ENCODE data around the gene PTGDR.

Gene PTGDR

GRCh38 chr14:52267501-52268278 is at the start of gene PTGDR:
PTGDR (plus strand) TSS chr14:52267698; CDS start chr14:52267815, 117 bp downstream.
- peak in 1 of 2 donors; percentile 6 for DNase-seq (ENCODE audit: low read depth in 1 of 2, low spot score in 1 of 2)

DNA sequence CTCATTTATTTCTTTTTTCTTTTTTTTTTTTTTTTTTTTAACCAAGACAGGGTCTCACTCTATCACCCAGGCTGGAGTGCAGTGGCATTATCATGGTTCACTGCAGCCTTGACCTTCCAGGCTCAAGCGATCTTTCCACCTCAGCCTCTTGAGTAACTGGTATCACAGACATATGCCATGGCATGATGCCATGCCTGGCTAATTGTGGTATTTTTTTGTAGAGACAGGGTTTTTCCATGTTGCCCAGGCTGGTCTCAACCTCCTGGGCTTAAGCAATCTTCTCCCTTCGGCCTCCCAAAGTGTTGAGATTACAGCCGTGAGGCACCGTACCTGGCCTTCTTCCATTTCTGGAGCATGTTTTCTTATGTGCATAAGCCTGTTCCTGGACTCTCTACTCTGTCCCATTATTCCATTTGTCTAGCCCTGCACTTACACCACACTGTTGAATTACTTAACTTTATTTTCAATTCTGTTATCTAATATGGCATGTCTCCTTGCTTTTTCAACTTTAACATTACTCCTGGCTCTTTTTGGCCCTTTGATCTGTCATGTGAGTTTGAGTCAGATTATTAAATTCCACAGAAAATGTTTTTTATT is 47.9 kb upstream of the PTGDR start:
- no peak for DNase-seq (ENCODE audit: low read depth in 1 of 2, low spot score in 1 of 2)

DNA sequence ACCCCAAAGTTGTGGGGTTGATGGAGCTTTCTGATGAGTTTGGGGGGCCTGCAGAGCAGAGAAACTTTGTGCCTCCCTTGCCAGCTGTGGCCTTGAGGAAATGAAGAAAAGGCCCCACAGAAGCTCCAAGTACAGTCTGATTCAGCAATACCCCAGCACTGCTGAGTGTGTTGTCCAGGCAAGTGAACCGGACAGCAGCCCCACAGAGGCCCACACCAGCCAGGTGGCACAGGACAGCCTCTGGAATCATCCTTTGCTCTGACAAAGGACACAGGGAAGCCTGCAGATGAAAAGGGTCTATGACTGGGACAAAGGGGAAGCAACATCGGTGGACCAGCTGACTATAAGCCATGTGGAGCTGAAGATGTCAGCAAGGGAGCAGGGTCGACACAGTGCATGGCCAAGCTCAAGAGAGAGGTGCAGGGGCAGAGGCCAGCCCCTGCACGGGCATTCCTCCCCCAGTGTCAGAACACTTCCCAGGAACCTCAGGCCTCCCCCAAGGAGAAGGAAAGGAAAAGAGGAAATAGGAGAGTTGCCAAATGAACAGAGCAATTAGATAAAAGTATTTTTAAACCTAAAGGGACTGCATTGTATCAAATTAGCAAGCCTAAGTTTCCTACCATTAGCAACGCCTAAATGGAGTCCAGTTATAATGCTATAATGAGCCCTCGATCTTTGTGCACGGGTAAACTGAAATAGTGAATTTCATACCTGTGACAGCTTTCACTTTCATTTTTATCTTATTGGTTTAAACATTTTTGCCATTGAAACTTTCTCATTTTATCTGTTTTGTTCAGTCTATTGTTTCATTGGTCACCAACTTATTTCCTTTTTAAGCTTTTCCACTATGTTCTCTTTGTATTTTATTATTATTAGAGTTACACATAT is 46.3 kb upstream of the PTGDR start:
- no peak for DNase-seq (ENCODE audit: low read depth in 1 of 2, low spot score in 1 of 2)

- DNase-seq (ENCODE audit: low read depth in 1 of 2, low spot score in 1 of 2) = no peak
Measured at GRCh38 chr14:52222901-52223300, 44.6 kb upstream of the PTGDR start.

- no peak for DNase-seq (ENCODE audit: low read depth in 1 of 2, low spot score in 1 of 2)
Measured at GRCh38 chr14:52227619-52228222, 39.8 kb upstream of the PTGDR start.

DNA sequence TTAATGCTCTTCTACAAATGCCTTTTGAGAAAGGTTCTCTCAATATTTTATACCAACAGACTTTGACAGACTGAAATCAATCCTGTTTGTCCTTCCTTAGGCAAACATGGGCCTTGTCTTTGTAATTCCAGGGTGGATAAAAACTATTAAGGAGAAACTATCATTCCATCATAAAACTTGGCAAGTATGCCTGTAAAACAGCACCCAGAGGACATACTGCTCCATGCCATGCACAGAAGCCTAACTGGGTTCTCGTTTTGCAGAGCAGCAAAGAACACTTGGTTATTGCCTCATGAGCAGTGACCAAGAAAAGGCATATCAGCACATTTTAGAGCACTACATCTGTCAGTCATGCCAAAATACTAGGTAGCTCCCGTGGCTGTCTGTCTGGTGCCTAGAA is 33.8 kb upstream of the PTGDR start:
- DNase-seq (ENCODE audit: low read depth in 1 of 2, low spot score in 1 of 2) = no peak

- no peak for DNase-seq (ENCODE audit: low read depth in 1 of 2, low spot score in 1 of 2)
Measured at GRCh38 chr14:52235434-52235833, 32.1 kb upstream of the PTGDR start.

DNA sequence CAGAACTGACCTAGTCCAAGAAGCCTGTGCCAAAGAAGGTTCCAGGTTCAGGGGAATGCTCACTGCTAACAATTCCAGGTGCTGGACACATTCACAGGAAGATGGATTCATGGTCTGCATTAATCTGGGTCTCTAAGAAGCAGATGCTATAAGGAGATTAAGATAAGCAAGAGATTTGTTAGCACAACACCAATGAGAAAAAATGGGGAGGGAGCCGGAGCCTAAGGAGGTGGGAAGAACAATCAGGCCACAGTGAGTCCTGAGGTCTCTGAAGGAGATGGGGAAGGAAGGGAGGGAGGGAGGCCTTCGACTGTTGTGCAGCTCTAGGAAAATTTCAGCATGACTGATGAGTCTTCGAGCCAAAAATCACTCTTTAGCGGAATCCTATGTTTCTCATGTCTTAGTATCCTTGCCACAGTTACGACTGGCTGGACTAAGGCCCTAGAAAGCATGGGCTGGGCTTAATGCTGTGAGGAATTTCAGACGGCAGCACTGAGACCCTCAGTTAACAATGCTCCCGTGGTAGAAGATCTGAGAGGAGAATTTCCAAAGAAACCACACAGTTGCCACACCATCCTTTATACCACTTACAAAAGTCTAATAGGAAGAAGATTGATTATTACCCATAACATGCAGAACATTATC is 31.5 kb upstream of the PTGDR start:
- DNase-seq (ENCODE audit: low read depth in 1 of 2, low spot score in 1 of 2) = no peak

GRCh38 chr14:52238682-52239081 is 28.8 kb upstream of the PTGDR start:
- DNase-seq (ENCODE audit: low read depth in 1 of 2, low spot score in 1 of 2) = no peak

DNA sequence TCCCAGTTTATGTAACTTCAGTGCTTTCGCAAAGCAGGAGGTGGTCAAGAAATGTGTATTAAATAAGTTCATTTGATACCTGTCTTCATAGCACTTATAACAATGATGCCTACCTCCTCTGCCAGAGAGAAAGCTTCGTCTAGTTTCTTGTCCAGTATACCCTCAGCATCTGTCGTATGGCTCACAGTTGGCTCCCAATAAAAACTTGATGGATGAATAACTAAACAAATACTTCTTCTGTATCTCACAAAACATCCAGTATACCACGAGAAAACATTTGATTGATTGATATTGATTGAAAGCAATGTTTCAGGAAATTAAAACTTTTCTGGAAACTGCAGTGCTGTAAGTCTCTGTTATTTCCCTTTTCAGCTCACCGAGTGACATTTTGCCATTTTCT is 26.9 kb upstream of the PTGDR start:
- DNase-seq (ENCODE audit: low read depth in 1 of 2, low spot score in 1 of 2) = no peak

- DNase-seq (ENCODE audit: low read depth in 1 of 2, low spot score in 1 of 2) = no peak
Measured at GRCh38 chr14:52241087-52241793, 26.3 kb upstream of the PTGDR start.

DNA sequence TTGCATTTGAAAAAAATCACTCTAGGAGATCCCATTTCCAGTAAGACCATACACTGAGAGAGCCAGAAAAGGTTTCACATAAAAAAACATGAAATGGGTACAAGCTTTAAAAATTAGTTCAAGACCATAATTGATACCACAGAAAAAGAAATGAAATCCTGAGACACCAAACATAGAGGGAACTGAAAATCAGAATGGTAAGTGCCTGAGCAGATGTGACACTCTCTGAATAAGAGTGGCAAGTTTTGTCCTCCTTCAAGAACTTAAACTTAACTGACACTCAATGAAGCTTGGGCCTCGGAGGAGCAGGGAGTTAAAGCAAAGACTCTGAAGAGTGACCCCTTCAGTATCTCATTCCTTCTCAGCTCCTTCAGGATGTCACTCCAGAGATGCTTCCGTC is 23.2 kb upstream of the PTGDR start:
- no peak for DNase-seq (ENCODE audit: low read depth in 1 of 2, low spot score in 1 of 2)

GRCh38 chr14:52244997-52245396 is 22.5 kb upstream of the PTGDR start:
- DNase-seq (ENCODE audit: low read depth in 1 of 2, low spot score in 1 of 2) = no peak

- DNase-seq (ENCODE audit: low read depth in 1 of 2, low spot score in 1 of 2) = no peak
Measured at GRCh38 chr14:52248057-52248456, 19.4 kb upstream of the PTGDR start.

DNA sequence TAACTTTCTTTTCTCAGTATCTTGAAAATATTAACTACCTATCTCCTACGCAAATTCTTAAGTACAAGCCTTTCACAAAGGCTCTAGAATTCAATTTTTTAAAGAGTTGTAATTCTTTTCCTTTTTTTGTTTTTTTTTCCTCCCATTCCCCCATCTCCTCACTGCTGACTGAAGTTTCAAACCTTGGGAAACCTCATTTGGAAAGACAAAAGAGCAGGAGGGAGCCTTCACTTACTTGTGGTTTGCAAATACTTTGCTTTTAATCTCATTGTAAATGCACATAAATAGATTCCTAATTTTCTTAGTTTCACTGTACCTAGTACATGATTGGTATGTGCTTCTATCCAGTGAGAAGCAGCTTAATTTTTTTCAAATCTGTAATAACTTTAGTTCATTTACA is 15.8 kb upstream of the PTGDR start:
- no peak for DNase-seq (ENCODE audit: low read depth in 1 of 2, low spot score in 1 of 2)

DNA sequence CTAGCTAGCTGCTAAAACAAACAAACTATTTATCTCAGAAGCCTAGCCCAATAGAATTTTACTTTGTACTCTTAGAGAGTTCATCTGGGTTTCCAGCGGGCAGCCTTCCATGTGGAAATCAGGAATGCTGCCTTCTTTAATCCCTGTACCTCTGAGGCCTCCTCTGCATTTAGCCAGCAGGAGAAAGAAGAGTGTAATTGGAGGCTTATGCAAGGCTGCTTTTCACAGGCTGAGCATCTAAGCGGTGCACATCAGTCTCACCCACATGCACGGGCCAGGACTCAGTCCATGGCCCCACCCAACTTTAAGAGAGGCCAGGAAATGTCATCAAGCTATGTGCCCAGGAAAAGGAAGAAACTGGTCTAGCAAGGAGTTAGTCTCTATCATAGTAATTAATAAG is 14.0 kb upstream of the PTGDR start:
- DNase-seq (ENCODE audit: low read depth in 1 of 2, low spot score in 1 of 2) = no peak

GRCh38 chr14:52254086-52254485 is 13.4 kb upstream of the PTGDR start:
- DNase-seq (ENCODE audit: low read depth in 1 of 2, low spot score in 1 of 2) = no peak

DNA sequence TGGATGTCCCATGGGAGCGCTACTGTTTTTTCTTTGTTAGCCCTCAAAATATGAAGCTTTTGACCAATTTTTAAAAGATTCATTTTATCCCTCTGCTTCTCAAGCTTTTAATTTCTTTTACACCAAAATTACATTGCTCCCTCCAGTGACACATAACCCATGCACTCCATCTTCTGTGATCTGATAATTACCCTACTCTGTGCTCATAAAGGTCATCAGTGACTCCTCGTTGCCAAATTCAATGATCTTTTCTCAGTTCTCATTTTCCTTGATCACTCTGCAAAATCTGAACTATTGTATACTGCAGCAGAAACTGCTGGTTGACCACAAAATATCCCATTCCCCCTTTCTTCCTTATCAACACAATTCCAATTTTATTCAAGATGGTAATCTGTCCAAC is 8.7 kb upstream of the PTGDR start:
- DNase-seq (ENCODE audit: low read depth in 1 of 2, low spot score in 1 of 2) = no peak

- no peak for DNase-seq (ENCODE audit: low read depth in 1 of 2, low spot score in 1 of 2)
Measured at GRCh38 chr14:52259434-52259833, 8.1 kb upstream of the PTGDR start.

DNA sequence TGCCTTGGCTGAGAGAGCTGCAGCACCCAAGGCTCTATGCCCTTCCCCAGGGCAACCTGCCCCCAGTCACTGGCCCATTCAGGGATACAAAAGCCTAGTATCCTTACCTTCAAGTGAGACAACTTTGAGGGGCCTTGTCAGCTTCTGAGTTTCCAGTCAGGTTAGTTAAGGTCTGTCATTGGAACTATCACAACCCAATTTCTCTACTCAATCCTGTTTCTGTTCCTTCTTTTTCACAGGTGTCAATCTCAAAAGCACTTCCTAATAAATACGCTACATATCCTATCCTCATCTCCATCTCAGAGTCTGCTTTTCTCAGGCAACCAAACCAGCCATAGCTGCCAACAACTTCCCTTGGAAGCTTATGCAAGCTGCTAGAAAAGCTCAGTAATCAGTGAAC is 4.9 kb upstream of the PTGDR start:
- no peak for DNase-seq (ENCODE audit: low read depth in 1 of 2, low spot score in 1 of 2)
